CD4-positive, CD25-positive, alpha-beta regulatory T cell (primary cell): Measurements from ENCODE around the gene DNAJC18. TPM values are rescaled to one million over a fixed set of nuclear protein-coding genes. Genes with fewer than 3 reads are reported as not detected.
"Not testable (repeated sequence)": the region's sequence is repeated elsewhere in the genome, so short reads cannot be mapped to it uniquely, and the experiment has no call there.

Source experiments
- ATAC-seq, 2 donors: fragments of 150-1000 bp; cut with Tn5 transposase; one replicate each; pipeline ENCODE4 v1.10.0; 2021; ENCODE audit warnings: low read depth in 2 of 2, moderate number of reproducible peaks in 2 of 2, moderate library complexity in 1 of 2
- DNase-seq, 3 donors: peaks; one replicate each; pipeline versions ENCODE4 v3.0.0 to v3.0.0-alpha.2; 2012 to 2022; ENCODE audit warnings: mixed read lengths in 1 of 3
- H3K27ac ChIP-seq: one replicate; pipeline ENCODE4 v1.7.0; 2013; ENCODE audit warnings: mild to moderate bottlenecking, low read length; ENCODE audit not compliant: insufficient read depth, poor library complexity, severe bottlenecking
- H3K27me3 ChIP-seq: one replicate; pipeline ENCODE4 v1.7.0; 2013; ENCODE audit warnings: low read length; ENCODE audit not compliant: control insufficient read depth, insufficient read depth
- H3K36me3 ChIP-seq: one replicate; pipeline ENCODE4 v1.7.0; 2013; ENCODE audit warnings: mild to moderate bottlenecking, low read length, moderate library complexity; ENCODE audit not compliant: control insufficient read depth, insufficient read depth
- H3K4me1 ChIP-seq: 2 replicates; pipeline ENCODE4 v1.7.0; 2013; ENCODE audit warnings: mild to moderate bottlenecking, low read length; ENCODE audit not compliant: insufficient read depth, control insufficient read depth, poor library complexity, severe bottlenecking
- H3K4me3 ChIP-seq: one replicate; pipeline ENCODE4 v1.7.0; 2013; ENCODE audit warnings: low read depth, mild to moderate bottlenecking, low read length, moderate library complexity
- H3K9me3 ChIP-seq, 2 experiments: 1 replicate in 1 of 2; 2 replicates in 1 of 2; pipeline ENCODE4 v1.7.0; 2013; ENCODE audit warnings: low read length in 2 of 2, mild to moderate bottlenecking in 1 of 2, moderate library complexity in 1 of 2; ENCODE audit not compliant: control insufficient read depth in 2 of 2
- H3K27ac Mint-ChIP-seq, 3 donors: one replicate each; pipeline ENCODE4 v1.8.0; 2020 to 2022; ENCODE audit warnings: mild to moderate bottlenecking in 3 of 3, mixed read lengths in 3 of 3, moderate library complexity in 2 of 3
- H3K27me3 Mint-ChIP-seq: one replicate; pipeline ENCODE4 v1.8.0; 2022; ENCODE audit warnings: mild to moderate bottlenecking, mixed read lengths
- H3K36me3 Mint-ChIP-seq: one replicate; pipeline ENCODE4 v1.8.0; 2020; ENCODE audit warnings: mixed read lengths
- H3K4me1 Mint-ChIP-seq, 4 donors: one replicate each; pipeline ENCODE4 v1.8.0; 2020 to 2022; ENCODE audit warnings: mixed read lengths in 4 of 4, mild to moderate bottlenecking in 1 of 4
- H3K4me3 Mint-ChIP-seq, 4 donors: one replicate each; pipeline ENCODE4 v1.8.0; 2020 to 2022; ENCODE audit warnings: mild to moderate bottlenecking in 4 of 4, mixed read lengths in 4 of 4, moderate library complexity in 3 of 4
- H3K9me3 Mint-ChIP-seq, 7 donors: one replicate each; pipeline ENCODE4 v1.8.0; 2020 to 2022; ENCODE audit warnings: mixed read lengths in 7 of 7, mild to moderate bottlenecking in 3 of 7, moderate library complexity in 2 of 7
- polyA plus RNA-seq, 4 donors: library from polyadenylated mRNA; unstranded; fragments of 300-500 nt; fragmentation: Illumina TruSeq; gene quantifications; one replicate each; pipeline ENCODE4 v1.2.3, GENCODE V29; 2021
- total RNA-seq: library from RNA; stranded (reverse); gene quantifications from one replicate; pipeline ENCODE4 v1.2.3, GENCODE V29; 2022

DNAJC18 gene
- total RNA-seq (8.2 TPM), polyA plus RNA-seq (1 to 10 TPM; 4.0 to 9.0 (median 5.1) TPM)

DNA sequence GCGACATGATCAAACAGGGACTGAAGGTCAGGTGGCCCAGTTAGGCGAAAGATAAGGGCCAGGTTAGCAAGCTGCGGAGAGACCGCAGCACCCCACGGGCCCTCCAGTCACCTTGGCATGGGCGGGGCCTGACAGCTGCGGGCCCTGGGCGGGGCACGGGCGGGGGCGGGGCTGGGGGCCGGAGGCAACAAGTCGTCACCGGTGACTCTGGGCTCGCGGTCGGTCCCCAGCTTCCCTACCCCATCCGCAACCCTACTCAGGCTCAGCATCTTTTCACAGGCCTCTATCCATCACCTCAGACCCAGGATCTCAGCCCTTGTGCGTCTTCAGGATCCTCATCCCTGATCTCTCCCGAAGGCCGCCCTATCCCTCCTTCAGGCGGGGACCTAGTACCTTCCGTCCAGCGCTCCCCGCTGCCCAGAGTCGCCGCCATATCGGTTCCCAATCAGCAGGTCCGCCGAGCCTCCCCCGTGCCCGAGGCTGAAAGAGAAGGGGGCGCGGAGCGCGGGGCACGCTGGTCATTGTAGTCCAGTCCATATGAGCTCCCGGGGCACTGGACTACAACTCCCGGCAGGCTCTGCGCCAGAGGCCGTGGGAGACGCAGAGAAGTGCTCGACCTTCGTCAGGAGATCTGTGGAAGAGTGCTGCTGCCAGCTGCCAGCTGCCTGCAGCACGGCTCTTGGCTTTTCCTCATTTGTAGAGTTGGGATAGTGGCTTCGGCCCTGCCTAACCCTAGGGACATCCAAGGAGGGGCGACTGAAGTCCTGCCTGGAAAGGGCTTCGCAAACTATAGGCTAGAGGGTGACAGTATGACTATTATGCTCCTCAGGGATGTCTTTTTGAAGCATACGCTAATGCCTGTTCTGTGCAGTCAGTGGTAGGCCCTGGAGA lies at the start of gene DNAJC18:
TSS of gene DNAJC18 (minus strand) at position 513 of the 891 bp plus-strand sequence. CDS start at position 433, 80 bp downstream.
- Mint-ChIP-seq H3K27ac (peak within 1 kb of the TSS; percentile 99 to 100 (median 99)), H3K36me3 (peaks cover 7% of the 10 kb centered on the region), H3K4me1 (peaks cover 25 to 47% (median 37%) of the 10 kb centered on the region in 4 donors), H3K9me3 (no peaks in the 10 kb centered on the region), H3K4me3 (peak within 1 kb of the TSS; percentile 90 to 99 (median 98)), H3K27me3 (no peaks in the 10 kb centered on the region)
- Histone ChIP-seq H3K4me1 (peaks cover 45% of the 10 kb centered on the region), H3K9me3 (no peaks in the 10 kb centered on the region), H3K27me3 (no peaks in the 10 kb centered on the region), H3K27ac (peak within 1 kb of the TSS; percentile 99), H3K4me3 (peak within 1 kb of the TSS; percentile 77), H3K36me3 (no peaks in the 10 kb centered on the region)
- DNase-seq (peak; percentile 87 to 91 (median 89)), ATAC-seq (peak; percentile 87 to 90)

DNA sequence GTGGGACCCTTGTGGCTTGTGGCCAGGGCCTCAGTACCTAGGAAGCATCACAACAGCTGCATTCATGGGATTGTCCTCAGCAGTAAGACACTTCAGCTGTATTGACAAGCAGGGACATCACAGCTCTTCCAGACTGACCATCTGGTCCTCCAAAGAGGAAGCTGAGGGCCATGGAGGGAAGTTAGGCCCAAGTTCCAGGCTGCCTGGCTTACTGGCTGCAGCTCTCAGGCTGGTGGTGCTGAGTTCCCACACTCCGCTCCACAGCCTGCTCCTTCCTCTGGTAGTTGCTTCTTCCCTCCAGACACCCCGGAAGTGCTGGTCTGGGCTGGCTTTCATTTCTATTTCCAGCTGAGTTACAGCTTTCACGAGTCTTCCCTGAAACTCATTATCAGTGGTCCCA lies 48.9 kb upstream of the DNAJC18 start:
- no peaks in the 10 kb centered on the region for H3K36me3 Mint-ChIP-seq
- H3K4me1 Mint-ChIP-seq, result peaks cover 0 to 25% (median 12%) of the 10 kb centered on the region in 4 donors
- no peaks in the 10 kb centered on the region for H3K9me3 ChIP-seq
- no peaks in the 10 kb centered on the region for H3K36me3 ChIP-seq
- H3K4me1 ChIP-seq, result peaks cover 6% of the 10 kb centered on the region
- no peak overlapping the region for H3K27ac ChIP-seq
- peak overlapping the region in 2 of 3 donors; percentile 48 to 80 for H3K27ac Mint-ChIP-seq
- DNase-seq (peak in 1 of 3 donors; percentile 27), ATAC-seq (peak in 1 of 2 donors; percentile 34)
- H3K4me3 ChIP-seq, result no peak overlapping the region
- H3K27me3 ChIP-seq, result no peaks in the 10 kb centered on the region
- H3K4me3 Mint-ChIP-seq, result no peak overlapping the region
- H3K27me3 Mint-ChIP-seq, result no peaks in the 10 kb centered on the region
- no peaks in the 10 kb centered on the region for H3K9me3 Mint-ChIP-seq

DNA sequence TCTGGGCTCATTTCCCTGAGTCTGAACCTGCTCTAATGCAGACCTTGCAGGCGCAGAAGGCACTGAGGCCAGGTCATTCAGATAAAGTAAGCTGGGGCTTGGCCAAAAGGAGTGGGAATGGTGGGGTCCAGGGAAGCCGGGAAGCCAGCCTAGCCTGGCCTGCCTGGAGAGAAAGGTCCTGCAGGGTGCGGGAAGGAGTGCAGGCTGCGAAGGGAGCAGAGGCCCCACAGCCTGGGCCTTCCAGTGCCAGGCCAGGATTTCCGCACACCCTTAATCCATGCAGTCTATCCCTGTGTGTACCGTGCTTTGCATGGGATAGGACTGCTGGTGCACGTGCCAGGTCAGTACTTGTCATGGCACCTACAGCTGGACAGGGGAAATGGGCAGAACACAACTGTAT lies 46.9 kb upstream of the DNAJC18 start:
- Histone ChIP-seq H3K27ac (no peak overlapping the region), H3K27me3 (no peaks in the 10 kb centered on the region), H3K9me3 (no peaks in the 10 kb centered on the region), H3K36me3 (no peaks in the 10 kb centered on the region), H3K4me3 (no peak overlapping the region), H3K4me1 (peaks cover 15% of the 10 kb centered on the region)
- Mint-ChIP-seq H3K27me3 (no peaks in the 10 kb centered on the region), H3K4me1 (peaks cover 0 to 30% (median 11%) of the 10 kb centered on the region in 4 donors), H3K9me3 (no peaks in the 10 kb centered on the region), H3K36me3 (no peaks in the 10 kb centered on the region), H3K4me3 (no peak overlapping the region), H3K27ac (peak overlapping the region in 2 of 3 donors; percentile 31 to 84)
- DNase-seq (no peak), ATAC-seq (no peak)

DNA sequence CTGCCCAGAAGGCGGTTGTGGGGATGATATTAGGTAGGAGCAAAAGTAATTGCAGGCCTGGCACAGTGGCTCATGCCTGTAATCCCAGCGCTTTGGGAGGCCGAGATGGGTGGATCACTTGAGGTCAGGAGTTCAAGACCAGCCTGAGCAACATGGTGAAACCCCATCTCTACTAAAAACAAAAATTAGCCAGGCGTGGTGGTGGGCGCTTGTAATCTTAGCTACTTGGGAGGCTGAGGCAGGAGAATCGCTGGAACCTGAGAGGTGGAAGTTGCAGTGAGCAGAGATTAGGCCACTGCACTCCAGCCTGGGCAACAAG lies 43.5 kb upstream of the DNAJC18 start:
- ATAC-seq, result not testable (repeated sequence)

DNA sequence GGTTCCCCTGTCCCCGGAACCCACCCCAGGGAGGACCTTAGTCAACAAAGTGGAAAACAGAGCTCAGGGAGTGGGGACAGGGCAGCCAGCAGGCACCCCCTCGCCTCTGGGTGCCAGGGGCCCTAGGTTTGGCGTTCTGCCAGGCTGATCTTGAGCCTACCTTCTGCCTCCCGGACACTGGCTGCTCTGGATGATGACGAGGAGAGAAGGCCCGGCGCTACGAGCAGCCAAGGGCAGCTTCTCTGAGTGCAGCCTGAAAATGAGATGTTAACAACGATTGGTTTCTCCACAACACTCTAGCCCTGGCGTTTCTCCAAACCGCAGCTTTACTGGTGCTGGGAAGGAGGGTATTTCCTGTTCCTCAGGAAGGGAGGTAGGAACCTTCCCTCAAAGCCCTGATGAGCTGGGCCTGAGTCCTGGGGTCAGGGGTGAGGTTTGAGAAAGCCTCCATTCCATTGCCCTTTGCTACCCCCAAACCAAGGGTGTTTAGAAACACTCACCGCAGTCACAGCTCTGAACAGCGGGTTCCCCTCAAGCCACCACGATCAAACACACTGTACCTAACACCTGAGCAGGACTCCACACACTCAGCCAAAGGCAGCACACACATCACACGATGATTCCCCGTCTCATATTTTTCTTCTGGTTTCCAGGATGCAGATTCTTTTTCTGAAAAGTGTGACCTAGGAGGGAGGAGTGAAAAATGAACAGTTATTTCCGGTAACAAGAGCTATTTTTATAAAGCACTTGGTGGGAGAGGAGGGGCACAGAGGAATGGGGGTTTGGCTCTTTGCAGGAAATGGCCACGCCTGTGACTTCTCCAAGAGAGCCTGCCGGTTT lies 42.9 kb upstream of the DNAJC18 start, which contains the start of gene STING1:
TSS of gene STING1 (minus strand) at position 709 of the 840 bp plus-strand sequence. CDS start 1,054 bp downstream, outside the sequence.
- H3K27me3 Mint-ChIP-seq, result no peaks in the 10 kb centered on the region
- H3K9me3 Mint-ChIP-seq, result no peaks in the 10 kb centered on the region
- Histone ChIP-seq H3K4me1 (peaks cover 45% of the 10 kb centered on the region), H3K4me3 (peak within 1 kb of the TSS; percentile 97), H3K27me3 (no peaks in the 10 kb centered on the region), H3K27ac (peak within 1 kb of the TSS; percentile 83), H3K9me3 (no peaks in the 10 kb centered on the region), H3K36me3 (peaks cover 26% of the 10 kb centered on the region)
- H3K4me1 Mint-ChIP-seq, result peaks cover 0 to 53% (median 27%) of the 10 kb centered on the region in 4 donors
- H3K36me3 Mint-ChIP-seq, result peaks cover 15% of the 10 kb centered on the region
- peak within 1 kb of the TSS; percentile 94 to 99 (median 98) for H3K27ac Mint-ChIP-seq
- peak within 1 kb of the TSS; percentile 90 to 94 (median 93) for H3K4me3 Mint-ChIP-seq
- DNase-seq (peak; percentile 48 to 91 (median 70)), ATAC-seq (peak; percentile 74 to 81)

More for the DNA sequence above, 43.5 kb upstream of the DNAJC18 start:
- H3K9me3 Mint-ChIP-seq, H3K27me3 ChIP-seq, DNase-seq, H3K27me3 Mint-ChIP-seq, H3K9me3 ChIP-seq: not testable (repeated sequence)
- peaks cover 20% of the 10 kb centered on the region for H3K36me3 ChIP-seq
- peaks cover 15% of the 10 kb centered on the region for H3K36me3 Mint-ChIP-seq
- H3K4me1 Mint-ChIP-seq, result peaks cover 0 to 49% (median 25%) of the 10 kb centered on the region in 4 donors
- H3K4me3 ChIP-seq, result peak overlapping the region; percentile 97
- H3K27ac Mint-ChIP-seq, result peak overlapping the region; percentile 94 to 99 (median 98)
- peaks cover 41% of the 10 kb centered on the region for H3K4me1 ChIP-seq
- peak overlapping the region; percentile 90 to 94 (median 93) for H3K4me3 Mint-ChIP-seq
- peak overlapping the region; percentile 83 for H3K27ac ChIP-seq

DNA sequence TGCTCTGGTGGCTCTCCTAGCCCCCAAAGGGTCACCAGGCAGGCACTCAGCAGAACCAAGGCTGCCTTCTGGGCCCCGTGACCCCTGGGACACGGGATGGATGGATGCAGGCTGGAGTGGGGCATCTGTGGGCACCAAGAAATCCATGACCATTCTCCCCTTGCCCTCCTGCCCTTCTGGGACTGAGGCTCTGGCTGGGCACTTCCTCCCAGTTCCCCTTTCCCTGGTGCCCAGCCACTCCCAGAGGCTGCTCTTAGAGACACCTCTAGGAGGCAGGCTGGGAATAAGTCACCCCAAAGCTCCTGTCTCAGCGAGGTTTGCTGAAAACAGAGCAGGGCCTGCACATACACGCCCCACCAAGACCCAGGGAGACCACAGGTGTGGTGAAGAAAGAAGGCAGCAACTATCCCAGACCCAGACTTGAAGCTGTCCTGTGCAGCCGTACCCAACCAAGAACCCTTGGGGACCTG lies 42.3 kb upstream of the DNAJC18 start:
- H3K9me3 ChIP-seq, result no peaks in the 10 kb centered on the region
- no peaks in the 10 kb centered on the region for H3K9me3 Mint-ChIP-seq
- peak overlapping the region; percentile 83 for H3K27ac ChIP-seq
- H3K27me3 Mint-ChIP-seq, result no peaks in the 10 kb centered on the region
- peak overlapping the region; percentile 97 for H3K4me3 ChIP-seq
- H3K36me3 ChIP-seq, result peaks cover 31% of the 10 kb centered on the region
- DNase-seq (peak in 2 of 3 donors; percentile 6 to 36), ATAC-seq (peak; percentile 14 to 23)
- peaks cover 50% of the 10 kb centered on the region for H3K4me1 ChIP-seq
- H3K27me3 ChIP-seq, result no peaks in the 10 kb centered on the region
- H3K36me3 Mint-ChIP-seq, result peaks cover 15% of the 10 kb centered on the region
- peaks cover 0 to 53% (median 27%) of the 10 kb centered on the region in 4 donors for H3K4me1 Mint-ChIP-seq
- peak overlapping the region; percentile 94 to 99 (median 98) for H3K27ac Mint-ChIP-seq
- H3K4me3 Mint-ChIP-seq, result peak overlapping the region; percentile 90 to 94 (median 93)

DNA sequence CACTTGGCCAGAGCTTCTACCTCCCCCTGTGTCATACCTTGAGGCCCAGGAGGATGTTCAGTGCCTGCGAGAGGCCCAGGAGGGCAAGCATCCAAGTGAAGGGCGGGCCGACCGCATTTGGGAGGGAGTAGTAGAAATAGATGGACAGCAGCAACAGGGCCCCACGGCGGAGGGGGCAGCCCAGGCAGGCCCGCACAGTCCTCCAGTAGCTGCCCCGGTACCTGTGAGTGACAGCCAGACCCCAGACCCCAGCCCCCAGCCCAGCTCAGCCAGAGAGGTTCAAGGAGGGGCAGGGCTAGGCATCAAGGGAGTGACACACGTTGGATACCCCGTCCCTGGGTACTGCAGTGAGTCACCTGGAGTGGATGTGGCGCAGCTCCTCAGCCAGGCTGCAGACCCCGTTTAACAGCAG lies 41.8 kb upstream of the DNAJC18 start:
- H3K9me3 ChIP-seq, result no peaks in the 10 kb centered on the region
- H3K27ac ChIP-seq, result peak overlapping the region; percentile 83
- Mint-ChIP-seq H3K36me3 (peaks cover 15% of the 10 kb centered on the region), H3K4me3 (peak overlapping the region; percentile 90 to 94 (median 93)), H3K27me3 (no peaks in the 10 kb centered on the region), H3K9me3 (no peaks in the 10 kb centered on the region), H3K4me1 (peaks cover 0 to 54% (median 27%) of the 10 kb centered on the region in 4 donors), H3K27ac (peak overlapping the region; percentile 94 to 98 (median 98))
- H3K4me3 ChIP-seq, result peak overlapping the region; percentile 97
- peaks cover 52% of the 10 kb centered on the region for H3K4me1 ChIP-seq
- H3K36me3 ChIP-seq, result peaks cover 34% of the 10 kb centered on the region
- no peaks in the 10 kb centered on the region for H3K27me3 ChIP-seq
- DNase-seq (peak in 2 of 3 donors; percentile 7 to 38), ATAC-seq (peak; percentile 29 to 46)
